Activated naive CD8-positive, alpha-beta T cell treated with anti-CD3 and anti-CD28 coated beads, Interleukin-2, amount 10 ng/mL, durations not matched to agents 7 days and 5 days (primary cell): Measurements from ENCODE around the gene DENND4A. TPM values are rescaled to one million over a fixed set of nuclear protein-coding genes. Genes with fewer than 3 reads are reported as not detected.
"Not testable (repeated sequence)": the region's sequence is repeated elsewhere in the genome, so short reads cannot be mapped to it uniquely, and the experiment has no call there.

ENCODE experiments used
- ATAC-seq: fragments of 150-1000 bp; cut with Tn5 transposase; one replicate; pipeline ENCODE4 v1.10.0; 2021; ENCODE audit warnings: low read depth, moderate library complexity
- POLR2A ChIA-PET: fragments of 350-600 bp; sonication (Branson Sonifier 250); formaldehyde crosslinking; loops from one replicate; lab custom pipeline; 2021; ENCODE audit warnings: antibody characterized with exemption; lab: Charles Lee
- DNase-seq: peaks from one replicate; pipeline ENCODE4 v3.0.0; 2021
- H3K27ac Mint-ChIP-seq: one replicate; pipeline ENCODE4 v1.8.0; 2022; ENCODE audit warnings: mild to moderate bottlenecking, mixed read lengths
- H3K27me3 Mint-ChIP-seq: one replicate; pipeline ENCODE4 v1.8.0; 2022; ENCODE audit warnings: mild to moderate bottlenecking, moderate library complexity, mixed read lengths
- H3K36me3 Mint-ChIP-seq: one replicate; pipeline ENCODE4 v1.8.0; 2021; ENCODE audit warnings: mild to moderate bottlenecking, mixed read lengths
- H3K4me1 Mint-ChIP-seq: one replicate; pipeline ENCODE4 v1.8.0; 2021; ENCODE audit warnings: mixed read lengths
- H3K4me3 Mint-ChIP-seq: one replicate; pipeline ENCODE4 v1.8.0; 2022; ENCODE audit warnings: mild to moderate bottlenecking, moderate library complexity, mixed read lengths
- H3K9me3 Mint-ChIP-seq: one replicate; pipeline ENCODE4 v1.8.0; 2021; ENCODE audit warnings: mixed read lengths
- total RNA-seq, 2 experiments: library from RNA; stranded (reverse); gene quantifications; one replicate each; pipeline ENCODE4 v1.2.3, GENCODE V29; 2021

DENND4A gene
- total RNA-seq, 2 experiments from 2014 or later: 50.4 to 56.7 TPM

DNA sequence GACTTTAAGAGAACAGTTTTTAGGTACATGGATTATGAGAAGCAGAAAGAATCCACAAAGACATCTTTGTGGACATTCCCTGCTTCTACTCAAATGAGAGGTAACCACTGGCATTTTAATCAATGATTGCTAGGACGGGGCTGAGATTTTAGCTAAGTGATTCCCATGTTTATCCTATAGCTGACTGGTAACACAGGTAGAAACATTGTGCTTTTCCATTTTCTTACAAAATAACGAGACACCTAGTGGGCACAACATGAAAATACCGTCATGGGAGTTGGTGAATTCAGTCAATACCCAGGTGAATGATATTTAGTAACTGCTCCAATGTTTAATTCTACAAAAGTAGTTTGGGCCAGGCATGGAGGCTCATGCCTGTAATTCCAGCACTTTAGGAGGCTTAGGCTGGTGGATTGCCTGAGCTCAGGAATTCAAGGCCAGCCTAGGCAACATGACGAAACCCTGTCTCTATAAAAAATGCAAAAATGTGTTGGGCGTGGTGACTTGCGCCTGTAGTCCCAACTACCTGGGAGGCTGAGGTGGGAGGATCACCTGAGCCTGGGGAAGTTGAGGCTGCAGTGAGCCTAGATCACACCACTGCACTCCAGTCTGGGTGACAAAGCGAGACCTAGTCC lies 37.2 kb upstream of the DENND4A start:
- Mint-ChIP-seq H3K4me3 (peak overlapping the region; percentile 63), H3K9me3 (no peaks in the 10 kb centered on the region), H3K27ac (peak overlapping the region; percentile 81), H3K4me1 (peaks cover 58% of the 10 kb centered on the region), H3K27me3 (no peaks in the 10 kb centered on the region), H3K36me3 (peaks cover 4% of the 10 kb centered on the region)
- DNase-seq (no peak), ATAC-seq (peak; percentile 27)
- POLR2A ChIA-PET: interaction anchor here (1.0 to 3.3 kb wide), 5 partner anchors 11 to 51 kb away, joined by 3 to 51 read pairs (median 8); partner anchors contain the start of gene DENND4A

DNA sequence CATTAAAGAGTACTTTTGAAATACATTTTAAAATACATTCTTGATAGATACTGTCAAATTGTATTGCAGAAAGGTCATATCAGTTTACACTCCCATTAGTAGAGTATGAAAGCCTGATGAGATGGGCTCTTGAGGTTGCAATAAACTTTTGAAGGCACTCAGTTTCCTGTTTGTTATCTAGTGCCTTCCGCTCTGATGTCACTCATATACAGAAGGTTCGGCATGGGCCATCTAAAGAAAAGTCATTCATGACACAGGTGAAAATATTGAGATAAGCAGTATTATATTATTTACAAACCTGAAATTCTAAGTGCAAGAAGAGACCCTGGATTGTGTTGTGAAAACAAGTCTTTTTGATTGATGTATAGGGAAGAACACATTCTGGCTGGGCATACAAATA lies 36.5 kb upstream of the DENND4A start:
- Mint-ChIP-seq H3K9me3 (no peaks in the 10 kb centered on the region), H3K27ac (peak overlapping the region; percentile 81), H3K36me3 (peaks cover 4% of the 10 kb centered on the region), H3K4me3 (peak overlapping the region; percentile 63), H3K27me3 (no peaks in the 10 kb centered on the region), H3K4me1 (peaks cover 55% of the 10 kb centered on the region)
- POLR2A ChIA-PET: interaction anchor here (1.0 to 3.3 kb wide), 5 partner anchors 11 to 50 kb away, joined by 3 to 51 read pairs (median 8); partner anchors contain the start of gene DENND4A
- peak; percentile 72 for ATAC-seq
- no peak for DNase-seq

DNA sequence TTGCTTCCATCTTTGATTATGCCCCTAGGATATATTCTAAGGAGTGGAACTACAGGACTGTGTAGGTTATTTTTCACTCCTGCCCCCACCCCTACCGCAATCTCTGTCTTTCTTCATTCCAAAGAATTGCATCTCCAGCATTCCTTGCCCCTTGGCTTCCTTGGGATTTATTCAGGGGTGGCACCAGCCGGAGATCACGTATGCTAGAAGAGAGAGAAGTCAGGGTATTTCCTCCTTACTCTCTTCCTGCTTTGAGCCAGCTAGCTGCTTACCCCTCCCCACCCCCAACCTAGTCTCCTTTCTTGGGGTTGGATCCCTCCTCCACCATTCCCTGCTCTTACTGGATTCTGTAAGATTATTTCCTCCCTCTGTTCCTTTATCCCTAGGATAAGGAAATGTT lies 35.0 kb upstream of the DENND4A start:
- ATAC-seq (no peak), DNase-seq (no peak)
- Mint-ChIP-seq H3K27ac (peak overlapping the region; percentile 87), H3K4me1 (peaks cover 40% of the 10 kb centered on the region), H3K27me3 (no peaks in the 10 kb centered on the region), H3K4me3 (peak overlapping the region; percentile 64), H3K9me3 (no peaks in the 10 kb centered on the region), H3K36me3 (peaks cover 4% of the 10 kb centered on the region)
- POLR2A ChIA-PET: interaction anchor here (0.6 to 3.3 kb wide), 5 partner anchors 8 to 934 kb away, joined by 3 to 51 read pairs (median 6); partner anchors contain the start of gene DENND4A

DNA sequence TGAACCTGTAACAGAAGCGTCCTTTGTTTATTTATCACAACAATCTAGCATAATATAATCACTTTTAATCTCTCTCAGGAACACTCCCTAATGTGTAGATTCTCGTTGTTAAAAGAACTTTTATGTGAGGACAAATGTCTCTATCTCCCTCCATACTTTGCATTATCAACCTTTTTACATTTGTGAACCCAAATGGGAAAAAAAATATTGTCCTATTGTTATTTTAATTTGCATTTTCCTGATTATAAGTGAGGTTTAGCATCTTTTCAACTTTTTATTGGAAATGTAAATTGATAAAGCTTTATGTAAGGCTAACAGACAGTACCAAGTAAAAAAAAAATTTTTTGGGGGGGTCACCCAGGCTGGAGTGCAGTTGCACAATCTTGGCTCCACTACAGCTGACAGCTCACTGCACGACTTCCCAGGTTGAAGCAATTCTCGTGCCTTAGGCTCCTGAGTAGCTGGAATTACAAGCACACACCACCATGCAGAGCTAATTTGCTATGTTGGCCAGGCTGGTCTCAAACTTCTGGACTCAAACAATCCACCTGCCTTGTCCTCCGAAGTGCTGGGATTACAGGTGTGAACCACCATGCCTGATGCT lies 33.0 kb upstream of the DENND4A start:
- ATAC-seq (no peak), DNase-seq (no peak)
- H3K36me3 Mint-ChIP-seq: peaks cover 2% of the 10 kb centered on the region
- POLR2A ChIA-PET: interaction anchor here (4.0 kb wide), 1 partner anchor 34 kb away, joined by 23 read pairs; the partner anchor contains the start of gene DENND4A
- peaks cover 46% of the 10 kb centered on the region for H3K4me1 Mint-ChIP-seq
- H3K27me3 Mint-ChIP-seq: no peaks in the 10 kb centered on the region
- H3K27ac Mint-ChIP-seq: no peak overlapping the region
- no peaks in the 10 kb centered on the region for H3K9me3 Mint-ChIP-seq
- no peak overlapping the region for H3K4me3 Mint-ChIP-seq

DNA sequence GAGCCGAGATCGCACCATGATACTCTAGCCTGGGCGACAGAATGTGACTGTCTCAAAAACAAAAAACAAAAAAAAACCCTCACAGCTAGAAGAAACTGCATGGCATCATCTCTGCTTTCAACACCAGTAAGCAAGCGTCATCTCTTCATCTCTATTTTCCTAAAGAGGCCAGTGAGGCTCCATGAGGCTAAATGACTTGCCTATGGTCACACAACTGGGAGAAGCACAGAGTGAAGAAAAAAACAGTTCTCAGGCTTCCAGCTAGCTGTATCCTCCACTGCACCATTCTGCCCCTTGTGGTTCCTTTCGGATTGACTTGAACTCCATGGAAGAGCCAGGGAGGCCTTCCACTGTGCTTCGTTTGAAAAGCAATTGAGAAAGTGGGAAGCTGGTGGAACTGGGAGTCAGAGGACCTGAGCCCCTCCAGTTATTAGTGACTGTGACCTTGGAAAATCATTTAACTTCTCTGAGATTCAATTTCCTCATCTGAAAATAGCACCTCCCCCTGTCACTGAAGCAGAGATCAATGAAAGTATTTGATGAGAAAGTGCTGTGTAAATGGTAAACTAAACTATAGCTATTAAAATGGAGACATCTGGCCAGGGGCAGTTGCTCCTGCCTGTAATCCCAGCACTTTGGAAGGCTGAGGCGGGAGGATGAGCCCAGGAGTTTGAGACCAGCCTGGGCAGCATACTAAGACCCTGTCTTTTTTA lies 32.1 kb upstream of the DENND4A start:
- no peaks in the 10 kb centered on the region for H3K9me3 Mint-ChIP-seq
- H3K27ac Mint-ChIP-seq: no peak overlapping the region
- no peak for DNase-seq
- POLR2A ChIA-PET: interaction anchor here (0.7 to 4.0 kb wide), 2 partner anchors 33 to 58 kb away, joined by 3 to 23 read pairs; partner anchors contain the start of gene DENND4A
- no peaks in the 10 kb centered on the region for H3K27me3 Mint-ChIP-seq
- H3K4me3 Mint-ChIP-seq: no peak overlapping the region
- peaks cover 2% of the 10 kb centered on the region for H3K36me3 Mint-ChIP-seq
- ATAC-seq: no peak
- peaks cover 50% of the 10 kb centered on the region for H3K4me1 Mint-ChIP-seq

DNA sequence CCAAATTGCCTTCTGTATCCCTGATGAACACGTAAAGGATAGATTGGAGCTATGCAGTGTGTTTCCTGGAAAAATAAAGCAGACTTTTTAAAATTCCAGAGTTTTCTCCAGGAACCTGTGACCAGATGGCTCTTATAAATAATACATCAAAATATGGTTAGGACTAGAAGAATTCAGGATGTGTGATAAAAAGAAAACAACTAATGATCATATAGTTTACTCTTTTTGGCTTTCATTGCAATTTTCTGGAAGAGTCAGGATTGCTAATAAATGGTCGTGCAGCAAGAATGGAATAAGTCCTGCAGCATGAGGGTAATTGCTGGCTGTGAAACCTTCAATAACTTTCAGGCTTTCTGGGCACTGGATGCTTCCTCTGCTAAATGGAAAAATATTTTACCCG lies 30.2 kb upstream of the DENND4A start:
- DNase-seq: no peak
- Mint-ChIP-seq H3K9me3 (no peaks in the 10 kb centered on the region), H3K27me3 (no peaks in the 10 kb centered on the region), H3K27ac (no peak overlapping the region), H3K4me3 (no peak overlapping the region), H3K36me3 (peaks cover 1% of the 10 kb centered on the region), H3K4me1 (peaks cover 48% of the 10 kb centered on the region)
- POLR2A ChIA-PET: interaction anchor here (0.6 to 4.0 kb wide), 2 partner anchors 31 to 186 kb away, joined by 3 to 23 read pairs; partner anchors contain the start of gene DENND4A
- no peak for ATAC-seq

DNA sequence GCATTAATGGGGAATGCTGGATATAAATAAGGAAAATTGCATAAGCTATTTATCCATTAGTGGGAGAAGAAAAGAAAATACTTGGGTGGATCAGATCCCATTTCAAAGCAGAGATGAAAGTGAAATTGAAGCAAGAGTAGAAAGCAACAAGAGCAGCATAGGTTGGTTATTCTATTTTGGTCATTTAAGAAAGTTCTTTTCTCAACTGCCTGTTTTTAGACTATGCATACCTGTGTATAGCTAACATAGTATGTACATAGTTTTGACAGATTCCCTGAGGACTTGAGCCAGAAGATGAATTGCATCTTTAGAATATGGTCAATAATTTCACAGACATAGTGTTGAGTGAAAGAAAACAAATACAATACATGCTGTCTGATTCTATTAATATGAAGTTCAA lies 29.0 kb upstream of the DENND4A start:
- peak overlapping the region; percentile 20 for H3K4me3 Mint-ChIP-seq
- no peaks in the 10 kb centered on the region for H3K9me3 Mint-ChIP-seq
- DNase-seq: no peak
- POLR2A ChIA-PET: interaction anchor here (2.9 to 4.8 kb wide), 2 partner anchors 12 to 29 kb away, joined by 24 to 84 read pairs; partner anchors contain the start of gene DENND4A
- H3K36me3 Mint-ChIP-seq: no peaks in the 10 kb centered on the region
- H3K27ac Mint-ChIP-seq: peak overlapping the region; percentile 85
- no peaks in the 10 kb centered on the region for H3K27me3 Mint-ChIP-seq
- H3K4me1 Mint-ChIP-seq: peaks cover 47% of the 10 kb centered on the region
- no peak for ATAC-seq

DNA sequence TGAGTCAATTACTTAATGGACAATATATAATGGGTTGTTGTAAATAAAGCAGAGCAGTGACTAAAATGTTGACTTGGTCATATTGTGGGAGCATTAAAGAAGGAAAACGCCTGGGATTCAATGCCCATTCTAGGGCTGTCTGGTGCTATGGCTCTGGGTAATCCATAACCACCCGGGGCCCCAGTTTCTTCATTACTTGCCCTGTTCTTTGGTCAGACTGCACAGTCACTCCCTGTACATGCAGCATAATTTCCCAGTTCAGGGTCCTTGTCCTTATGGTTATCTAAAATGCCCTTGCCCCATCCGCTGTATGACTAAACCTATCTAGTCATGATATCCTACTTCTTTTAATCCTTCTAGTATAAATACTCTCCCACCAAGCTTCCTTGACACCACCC lies 27.5 kb upstream of the DENND4A start:
- Mint-ChIP-seq H3K27ac (peak overlapping the region; percentile 85), H3K36me3 (no peaks in the 10 kb centered on the region), H3K9me3 (no peaks in the 10 kb centered on the region), H3K4me3 (peak overlapping the region; percentile 66), H3K27me3 (no peaks in the 10 kb centered on the region), H3K4me1 (peaks cover 47% of the 10 kb centered on the region)
- DNase-seq (no peak), ATAC-seq (no peak)
- POLR2A ChIA-PET: interaction anchor here (0.6 to 4.9 kb wide), 10 partner anchors 8 to 536 kb away, joined by 3 to 84 read pairs (median 4); partner anchors contain the start of genes DENND4A and RAB11A

DNA sequence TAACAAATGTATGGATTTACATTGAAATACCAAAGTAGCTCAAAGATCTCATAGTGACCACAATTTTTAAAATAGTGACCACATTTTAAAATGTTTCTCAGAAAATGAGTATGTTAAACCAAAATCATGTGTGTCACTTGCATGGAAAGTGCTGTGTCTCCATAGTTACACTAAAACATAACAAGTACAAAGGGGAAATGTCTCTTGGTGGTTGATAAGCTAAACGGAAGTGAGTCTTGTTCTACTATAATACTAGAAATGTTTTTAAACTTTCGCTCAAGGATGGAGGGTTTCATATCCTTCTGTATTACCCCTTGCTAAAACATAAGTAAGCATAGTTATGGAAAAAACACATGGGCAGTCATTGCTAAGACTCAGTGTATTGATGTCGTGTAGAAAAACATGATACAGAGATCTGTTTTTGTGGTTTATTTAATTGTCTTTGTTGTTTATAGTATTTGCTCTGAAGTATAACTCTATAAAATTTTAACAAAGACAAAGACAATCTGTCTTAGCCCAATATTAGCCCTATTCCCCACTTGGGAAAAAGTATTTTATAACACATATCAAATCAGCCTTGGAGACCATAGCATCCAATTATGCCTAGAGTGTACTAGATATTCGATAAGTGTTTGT lies 27.0 kb upstream of the DENND4A start:
- no peaks in the 10 kb centered on the region for H3K27me3 Mint-ChIP-seq
- H3K27ac Mint-ChIP-seq: peak overlapping the region; percentile 85
- H3K36me3 Mint-ChIP-seq: peaks cover 1% of the 10 kb centered on the region
- DNase-seq (no peak), ATAC-seq (peak; percentile 85)
- H3K4me1 Mint-ChIP-seq: peaks cover 43% of the 10 kb centered on the region
- POLR2A ChIA-PET: interaction anchor here (0.5 to 4.9 kb wide), 11 partner anchors 8 to 537 kb away, joined by 3 to 84 read pairs (median 4); partner anchors contain the start of genes DENND4A and RAB11A
- peaks cover under 1% of the 10 kb centered on the region for H3K9me3 Mint-ChIP-seq
- H3K4me3 Mint-ChIP-seq: peak overlapping the region; percentile 66

DNA sequence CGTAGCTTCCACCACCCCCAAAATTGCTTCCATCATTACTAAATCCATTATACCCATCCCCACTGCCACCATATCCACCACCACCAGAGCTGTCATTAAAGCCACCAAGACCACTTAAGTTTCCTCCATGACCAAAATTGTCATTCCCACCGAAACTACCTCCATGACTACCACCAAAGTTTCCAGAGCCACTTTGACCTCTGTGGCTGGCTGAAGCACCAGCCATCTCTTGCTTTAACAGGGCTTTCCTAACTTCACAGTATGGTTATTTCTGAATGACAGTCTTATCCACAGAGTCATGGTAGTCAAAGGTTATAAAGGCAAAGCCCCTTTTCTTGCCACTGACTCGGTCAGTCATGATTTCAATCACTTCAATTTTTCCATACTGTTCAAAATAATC lies 24.3 kb upstream of the DENND4A start:
- H3K9me3 Mint-ChIP-seq: peaks cover 5% of the 10 kb centered on the region
- H3K27me3 Mint-ChIP-seq: no peaks in the 10 kb centered on the region
- no peak for ATAC-seq
- peak overlapping the region; percentile 1 for H3K27ac Mint-ChIP-seq
- POLR2A ChIA-PET: interaction anchor here (1.0 to 4.9 kb wide), 6 partner anchors 9 to 26 kb away, joined by 3 to 84 read pairs (median 8); partner anchors contain the start of gene DENND4A
- H3K4me1 Mint-ChIP-seq: peaks cover 42% of the 10 kb centered on the region
- H3K36me3 Mint-ChIP-seq: peaks cover 8% of the 10 kb centered on the region
- H3K4me3 Mint-ChIP-seq: no peak overlapping the region
- DNase-seq: no peak

DNA sequence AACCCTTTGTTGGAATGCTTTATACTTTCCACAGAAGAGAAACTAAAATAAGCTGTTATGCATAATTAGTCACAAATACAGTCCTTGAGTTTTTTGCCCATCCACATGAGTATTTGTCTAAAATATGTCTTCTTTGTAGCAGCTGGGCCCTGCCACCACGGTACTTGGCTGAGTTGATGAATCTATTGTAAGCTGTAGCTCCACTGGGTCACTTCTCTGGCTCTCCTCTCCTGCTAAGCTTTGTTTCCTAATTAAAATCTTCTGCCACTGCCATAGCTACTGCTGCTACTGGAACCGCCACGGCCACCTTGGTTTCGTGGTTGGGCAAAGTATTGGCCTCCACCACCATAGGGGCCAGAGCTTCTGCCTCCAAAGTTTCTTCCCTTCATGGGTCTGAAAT lies 23.9 kb upstream of the DENND4A start:
- DNase-seq, ATAC-seq, H3K27me3 Mint-ChIP-seq, H3K36me3 Mint-ChIP-seq, H3K4me3 Mint-ChIP-seq, H3K9me3 Mint-ChIP-seq: not testable (repeated sequence)
- POLR2A ChIA-PET: interaction anchor here (1.0 to 4.9 kb wide), 4 partner anchors 8 to 25 kb away, joined by 3 to 40 read pairs (median 6); partner anchors contain the start of gene DENND4A
- Mint-ChIP-seq H3K27ac (peak overlapping the region; percentile 1), H3K4me1 (peaks cover 37% of the 10 kb centered on the region)

DNA sequence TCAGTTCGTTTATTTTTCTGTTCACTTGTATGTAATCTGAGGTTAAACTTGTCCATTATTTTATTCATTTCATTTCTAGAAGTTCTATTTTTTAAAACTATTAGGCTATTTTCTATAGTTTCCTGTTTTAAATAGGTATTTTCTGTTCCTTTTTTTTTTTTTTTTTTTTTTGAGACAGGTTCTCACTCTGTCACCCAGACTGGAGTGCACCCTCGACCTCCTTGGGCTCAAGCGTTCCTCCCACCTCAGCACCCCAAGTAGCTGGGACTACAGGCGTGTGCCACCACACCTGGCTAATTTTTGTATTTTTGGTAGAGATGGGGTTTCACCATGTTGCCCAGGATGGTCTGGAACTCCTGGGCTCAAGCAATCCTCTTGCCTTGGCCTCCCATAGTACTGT lies 22.2 kb upstream of the DENND4A start:
- H3K36me3 Mint-ChIP-seq, DNase-seq, H3K27me3 Mint-ChIP-seq, H3K4me3 Mint-ChIP-seq, ATAC-seq, H3K27ac Mint-ChIP-seq, H3K9me3 Mint-ChIP-seq: not testable (repeated sequence)
- POLR2A ChIA-PET: interaction anchor here (0.6 to 1.5 kb wide), 2 partner anchors 23 to 29 kb away, joined by 3 to 4 read pairs; partner anchors contain the start of gene DENND4A
- H3K4me1 Mint-ChIP-seq: peaks cover 24% of the 10 kb centered on the region
